Left colon (tissue), 2 donors: Measurements from ENCODE around the gene AMBRA1. TPM values are rescaled to one million over a fixed set of nuclear protein-coding genes. Genes with fewer than 3 reads are reported as not detected.
A peak's percentile ranks its signal among the peaks of the same experiment; 100 is the strongest.
"Not testable (repeated sequence)": the region's sequence is repeated elsewhere in the genome, so short reads cannot be mapped to it uniquely, and the experiment has no call there.

Experiments
- ATAC-seq: fragments of 200-7000 bp; cut with Tn5 transposase; one replicate; pipeline ENCODE4 v1.9.1; 2020; ENCODE audit warnings: mild to moderate bottlenecking, moderate library complexity
- DNase-seq, 2 donors: peaks; one replicate each; pipeline ENCODE4 v3.0.0-alpha.2; 2020
- intact Hi-C, 2 donors: fragments of 100-400 bp; cut with DNase I in 1 of 2; cut with micrococcal nuclease in 1 of 2; formaldehyde crosslinking; loops; one replicate each; pipeline versions ENCODE4 v1.11.2 to v1.14.0; 2022; cut with DNase I, micrococcal nuclease
- total RNA-seq, 2 donors: library from RNA; stranded (reverse); fragmentation: NEBNext Ultra II Directional; extraction: Animal tissue kit (Norgen Biotek cat#: 25700); gene quantifications; one replicate each; pipeline ENCODE4 v1.2.1, GENCODE V29; 2021
- donor health status: DM: no; HTN: no; CAD: no.
- donor health status: DM: yes; HTN: yes; CAD: no.

Gene AMBRA1
- total RNA-seq, 2 donors from 2014 or later: 39.4 to 40.1 TPM

DNA sequence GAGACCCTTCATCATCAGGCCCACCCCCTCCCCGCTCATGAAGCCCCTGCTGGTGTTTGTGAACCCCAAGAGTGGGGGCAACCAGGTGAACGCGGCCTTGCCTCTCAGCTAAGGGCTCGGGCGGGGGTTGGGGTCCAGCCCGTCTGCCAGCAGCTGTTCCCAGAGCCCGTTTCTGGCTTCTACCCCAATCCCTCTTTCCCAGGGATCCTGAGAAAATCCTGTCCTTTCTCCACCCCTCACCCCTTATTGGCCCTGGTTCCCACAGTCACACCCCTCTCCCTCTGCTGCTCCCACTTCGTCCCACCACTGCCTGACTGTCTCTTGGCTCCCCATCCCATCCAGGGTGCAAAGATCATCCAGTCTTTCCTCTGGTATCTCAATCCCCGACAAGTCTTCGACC is 221.7 kb downstream of the AMBRA1 start:
- intact Hi-C loops: no loop called here
- ATAC-seq: no peak

DNA sequence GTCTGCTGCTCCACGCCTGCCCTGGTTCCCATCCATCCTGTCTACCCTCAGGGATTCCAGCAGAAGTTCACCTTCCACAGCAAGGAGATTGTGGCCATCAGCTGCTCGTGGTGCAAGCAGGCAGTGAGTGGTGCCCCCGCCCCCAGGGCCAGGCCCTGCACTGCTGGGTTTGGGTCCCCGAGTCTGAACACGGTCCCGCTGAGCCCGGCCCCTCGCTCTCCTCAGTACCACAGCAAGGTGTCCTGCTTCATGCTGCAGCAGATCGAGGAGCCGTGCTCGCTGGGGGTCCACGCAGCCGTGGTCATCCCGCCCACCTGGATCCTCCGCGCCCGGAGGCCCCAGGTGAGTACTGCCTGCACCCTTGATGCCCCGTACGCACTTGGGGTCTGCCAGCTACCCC is 222.6 kb downstream of the AMBRA1 start:
- ATAC-seq, DNase-seq, intact Hi-C loops: not testable (repeated sequence)

More for the DNA sequence above, 221.7 kb downstream of the AMBRA1 start:
- no peak for DNase-seq

DNA sequence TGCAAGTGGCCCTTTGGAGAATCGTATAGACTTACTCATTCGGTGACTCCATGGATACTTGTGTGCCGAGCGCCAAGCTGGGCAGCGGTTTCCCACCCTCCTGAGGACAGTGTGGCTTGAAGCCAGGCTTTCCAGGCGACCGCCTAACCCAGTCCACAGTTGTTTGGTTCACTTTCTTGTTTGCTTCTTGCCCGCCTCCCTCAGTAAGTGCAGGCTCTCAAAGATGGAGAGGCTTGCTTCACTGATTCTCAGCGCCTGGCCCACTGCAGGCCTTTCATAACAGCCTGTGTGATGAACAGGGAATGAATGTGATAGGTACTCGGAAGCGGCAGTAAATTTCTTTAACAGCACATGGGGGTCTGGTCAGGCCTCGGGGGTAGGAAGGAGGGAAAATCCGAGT is 223.6 kb downstream of the AMBRA1 start:
- ATAC-seq (no peak), DNase-seq (no peak)
- intact Hi-C loops: no loop called here

DNA sequence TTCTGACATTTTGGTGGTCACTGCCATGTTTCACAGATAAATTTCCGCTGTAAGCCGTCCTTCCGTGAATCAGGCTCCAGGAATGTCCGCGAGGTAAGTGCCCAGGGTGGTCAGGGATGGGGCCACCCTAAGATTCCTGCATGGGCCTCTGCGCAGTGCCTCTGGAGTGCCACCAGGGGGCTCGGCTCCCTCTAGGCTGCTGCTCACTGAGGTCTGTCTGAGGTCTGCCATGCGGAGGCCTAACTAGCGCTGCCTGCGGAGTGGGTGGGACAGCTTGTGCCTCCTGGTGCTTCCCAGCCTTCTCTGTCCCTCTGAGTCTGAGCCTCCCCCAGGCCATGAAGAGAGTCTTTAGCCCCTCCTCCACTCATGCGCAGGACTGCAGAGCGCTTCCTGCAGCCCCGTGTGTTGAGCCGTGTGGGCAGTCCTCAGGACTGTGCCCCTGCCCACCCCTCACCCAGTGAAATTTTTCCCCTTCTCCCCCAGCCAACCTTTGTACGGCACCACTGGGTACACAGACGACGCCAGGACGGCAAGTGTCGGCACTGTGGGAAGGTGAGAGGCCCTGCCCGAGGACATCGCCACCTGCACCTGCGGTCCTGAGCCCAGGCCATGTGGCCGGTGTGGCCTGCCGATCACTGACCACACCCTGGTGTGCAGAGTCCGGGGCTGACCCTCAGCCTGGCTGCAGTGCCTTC is 224.2 kb downstream of the AMBRA1 start:
- DNase-seq (peak in 1 of 2 donors; percentile 60), ATAC-seq (peak; percentile 75)
- intact Hi-C loops: no loop called here

DNA sequence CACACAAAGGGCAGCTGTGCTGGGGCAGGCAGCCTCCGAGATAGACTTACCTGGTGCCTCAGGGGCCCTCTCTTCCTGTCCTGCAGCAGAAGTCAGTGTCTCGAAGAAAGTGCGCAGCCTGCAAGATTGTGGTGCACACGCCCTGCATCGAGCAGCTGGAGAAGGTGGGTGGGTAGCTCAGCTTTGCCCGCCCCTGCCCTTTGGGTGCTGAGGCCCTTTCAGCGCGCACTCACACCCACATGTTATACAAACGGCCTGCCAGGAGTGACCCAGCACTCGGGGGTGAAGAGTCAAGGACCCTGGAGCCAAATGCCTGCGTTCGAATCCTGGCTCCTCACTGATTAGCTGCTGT is 225.9 kb downstream of the AMBRA1 start:
- ATAC-seq: no peak
- DNase-seq: no peak
- intact Hi-C loops: no loop called here

DNA sequence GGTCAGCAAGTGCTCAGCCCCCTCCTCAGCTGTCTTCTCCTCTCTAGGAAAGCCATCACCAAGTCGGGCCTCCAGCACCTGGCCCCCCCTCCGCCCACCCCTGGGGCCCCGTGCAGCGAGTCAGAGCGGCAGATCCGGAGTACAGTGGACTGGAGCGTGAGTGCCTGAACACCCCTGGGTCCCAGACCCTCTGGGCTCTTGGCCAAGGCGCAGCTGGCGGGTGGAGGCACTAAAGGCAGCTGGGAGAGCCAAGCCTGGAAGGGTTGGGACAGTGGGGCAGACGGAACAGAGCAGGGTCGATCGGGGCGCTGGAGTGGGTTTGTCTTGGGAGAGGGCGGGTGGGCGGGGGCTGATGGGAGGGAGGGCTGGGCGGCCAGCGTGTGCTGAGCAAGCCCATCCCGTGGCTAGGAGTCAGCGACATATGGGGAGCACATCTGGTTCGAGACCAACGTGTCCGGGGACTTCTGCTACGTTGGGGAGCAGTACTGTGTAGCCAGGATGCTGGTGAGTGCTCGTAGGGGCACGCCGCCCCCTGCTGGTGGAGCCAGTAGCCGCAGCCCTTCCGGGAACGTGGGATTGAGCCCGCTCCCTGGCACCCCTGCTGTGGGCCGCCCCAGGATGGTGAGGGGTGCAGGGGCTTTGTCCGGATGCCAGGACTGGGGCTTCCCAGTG is 226.4 kb downstream of the AMBRA1 start:
- ATAC-seq (peak; percentile 65), DNase-seq (peak in 1 of 2 donors; percentile 80)
- intact Hi-C loops: no loop called here

DNA sequence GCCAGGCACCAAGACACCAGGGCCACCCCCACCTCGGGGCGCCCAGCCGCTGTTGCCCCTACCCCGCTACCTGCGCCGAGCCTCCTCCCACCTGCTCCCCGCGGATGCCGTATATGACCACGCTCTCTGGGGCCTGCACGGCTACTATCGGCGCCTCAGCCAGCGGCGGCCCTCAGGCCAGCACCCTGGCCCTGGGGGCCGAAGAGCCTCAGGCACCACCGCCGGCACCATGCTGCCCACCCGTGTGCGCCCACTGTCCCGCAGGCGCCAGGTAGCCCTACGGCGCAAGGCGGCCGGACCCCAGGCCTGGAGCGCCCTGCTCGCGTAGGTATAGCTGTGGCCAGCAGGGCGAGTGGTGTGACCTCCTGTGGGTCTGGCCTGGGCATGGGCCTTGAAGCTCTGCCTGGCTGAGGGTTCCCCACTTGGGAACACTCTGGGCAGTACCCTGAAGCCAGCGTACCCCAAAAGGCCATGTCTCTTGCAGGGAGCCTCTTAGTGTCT is 227.1 kb downstream of the AMBRA1 start:
- intact Hi-C loops: no loop called here
- no peak for DNase-seq
- no peak for ATAC-seq

DNA sequence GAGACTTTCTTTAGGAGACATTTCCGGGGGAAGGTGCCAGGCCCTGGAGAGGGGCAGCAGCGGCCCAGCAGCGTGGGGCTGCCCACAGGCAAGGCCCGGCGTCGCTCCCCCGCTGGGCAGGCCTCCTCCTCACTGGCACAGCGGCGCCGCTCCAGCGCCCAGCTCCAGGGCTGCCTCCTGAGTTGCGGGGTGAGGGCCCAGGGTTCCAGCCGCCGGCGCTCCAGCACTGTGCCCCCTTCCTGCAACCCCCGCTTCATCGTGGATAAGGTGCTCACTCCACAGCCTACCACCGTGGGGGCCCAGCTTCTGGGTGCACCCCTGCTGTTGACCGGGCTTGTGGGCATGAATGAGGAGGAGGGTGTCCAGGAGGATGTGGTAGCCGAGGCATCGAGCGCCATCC is 227.6 kb downstream of the AMBRA1 start:
- no peak for DNase-seq
- intact Hi-C loops: no loop called here

DNA sequence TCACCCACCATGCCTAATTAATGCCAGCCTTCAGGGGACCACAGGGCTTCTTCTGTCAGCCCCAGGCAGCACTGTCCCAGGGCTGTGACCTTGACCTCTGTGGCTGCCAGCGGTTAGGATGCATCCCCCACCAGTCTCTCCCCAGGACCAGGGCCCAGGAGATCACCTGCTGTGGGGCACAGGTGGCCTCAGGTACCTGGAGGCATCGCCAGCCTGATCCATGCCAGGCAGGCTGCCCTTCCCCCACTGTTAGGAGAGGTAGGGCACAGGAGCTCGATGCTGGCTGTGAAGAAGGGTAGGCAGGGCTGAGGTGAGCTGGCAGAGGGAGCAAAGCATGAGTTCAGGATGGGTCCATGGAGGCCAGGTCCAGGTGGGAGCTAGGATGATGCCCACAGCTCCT is 229.0 kb downstream of the AMBRA1 start:
- DNase-seq: no peak
- intact Hi-C loops: no loop called here
- ATAC-seq: no peak

More for the DNA sequence above, 227.6 kb downstream of the AMBRA1 start:
- no peak for ATAC-seq

DNA sequence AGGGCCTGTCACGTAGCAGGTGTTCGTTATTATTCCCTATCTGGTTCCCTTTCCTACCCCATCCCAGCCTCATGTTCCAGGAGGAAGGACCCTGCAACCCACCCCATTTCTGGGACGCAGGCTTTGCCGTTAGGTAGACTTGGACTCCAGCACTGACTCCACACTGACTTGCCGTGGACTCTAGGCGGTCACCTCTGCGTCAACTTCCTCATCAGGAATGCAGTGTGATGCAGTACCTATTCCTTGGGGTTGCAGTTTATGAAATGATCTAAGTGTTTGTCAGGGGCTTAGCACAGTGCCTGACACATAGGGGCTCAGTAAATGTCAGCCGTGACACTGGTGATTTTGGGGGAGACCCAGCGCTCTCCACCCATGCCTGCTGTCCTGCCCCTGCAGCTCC is 229.8 kb downstream of the AMBRA1 start:
- intact Hi-C loops: no loop called here
- ATAC-seq: no peak

DNA sequence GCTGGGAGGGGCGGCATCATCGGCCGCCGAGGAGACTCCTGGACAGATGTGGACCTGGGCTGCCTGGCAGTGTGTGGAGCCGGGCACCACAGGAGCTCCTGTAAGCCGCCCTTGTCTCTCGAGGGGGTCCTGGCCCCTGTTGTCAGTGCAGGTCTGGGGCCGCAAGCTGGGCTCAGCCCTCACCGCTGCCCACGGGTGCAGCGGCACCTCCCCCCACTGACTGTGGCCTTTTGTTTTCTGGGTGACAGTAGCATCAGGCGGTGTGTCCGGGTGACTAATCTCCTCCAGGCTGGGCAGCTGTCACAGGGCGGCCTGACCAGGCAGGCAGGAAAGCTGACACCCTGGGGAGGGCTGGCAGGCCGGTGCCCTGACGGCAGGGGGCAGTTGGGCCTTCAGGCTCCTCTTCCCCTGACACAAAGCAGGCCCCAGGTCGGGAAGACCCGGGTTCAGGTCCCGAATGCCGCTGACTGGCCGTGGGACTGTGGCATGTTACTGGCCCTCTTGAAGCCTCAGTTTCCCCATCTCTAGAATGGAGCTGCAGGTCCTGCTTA is 230.3 kb downstream of the AMBRA1 start:
- ATAC-seq: no peak
- DNase-seq: no peak
- intact Hi-C loops: no loop called here

More for the DNA sequence above, 229.8 kb downstream of the AMBRA1 start:
- no peak for DNase-seq

DNA sequence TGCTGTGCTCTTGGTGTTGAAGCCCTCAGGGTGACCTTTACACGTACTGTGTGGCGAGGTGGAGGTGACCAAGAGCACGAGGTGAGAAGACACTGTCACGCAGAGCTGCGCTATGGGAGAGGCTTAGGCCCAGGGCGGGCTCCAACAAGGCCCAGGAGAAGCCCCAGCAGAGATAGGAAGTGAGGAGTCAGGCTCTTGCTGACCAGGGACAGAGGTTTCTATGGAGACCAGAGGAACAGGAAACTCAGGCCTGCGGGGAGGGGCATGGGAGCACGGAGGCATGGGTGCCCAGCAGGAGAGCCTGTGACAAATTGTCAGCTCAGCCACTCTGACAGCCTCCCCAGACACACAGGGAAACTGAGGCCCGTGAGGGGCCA is 230.8 kb downstream of the AMBRA1 start:
- DNase-seq (peak in 1 of 2 donors; percentile 32), ATAC-seq (peak; percentile 29)
- intact Hi-C loops: no loop called here

DNA sequence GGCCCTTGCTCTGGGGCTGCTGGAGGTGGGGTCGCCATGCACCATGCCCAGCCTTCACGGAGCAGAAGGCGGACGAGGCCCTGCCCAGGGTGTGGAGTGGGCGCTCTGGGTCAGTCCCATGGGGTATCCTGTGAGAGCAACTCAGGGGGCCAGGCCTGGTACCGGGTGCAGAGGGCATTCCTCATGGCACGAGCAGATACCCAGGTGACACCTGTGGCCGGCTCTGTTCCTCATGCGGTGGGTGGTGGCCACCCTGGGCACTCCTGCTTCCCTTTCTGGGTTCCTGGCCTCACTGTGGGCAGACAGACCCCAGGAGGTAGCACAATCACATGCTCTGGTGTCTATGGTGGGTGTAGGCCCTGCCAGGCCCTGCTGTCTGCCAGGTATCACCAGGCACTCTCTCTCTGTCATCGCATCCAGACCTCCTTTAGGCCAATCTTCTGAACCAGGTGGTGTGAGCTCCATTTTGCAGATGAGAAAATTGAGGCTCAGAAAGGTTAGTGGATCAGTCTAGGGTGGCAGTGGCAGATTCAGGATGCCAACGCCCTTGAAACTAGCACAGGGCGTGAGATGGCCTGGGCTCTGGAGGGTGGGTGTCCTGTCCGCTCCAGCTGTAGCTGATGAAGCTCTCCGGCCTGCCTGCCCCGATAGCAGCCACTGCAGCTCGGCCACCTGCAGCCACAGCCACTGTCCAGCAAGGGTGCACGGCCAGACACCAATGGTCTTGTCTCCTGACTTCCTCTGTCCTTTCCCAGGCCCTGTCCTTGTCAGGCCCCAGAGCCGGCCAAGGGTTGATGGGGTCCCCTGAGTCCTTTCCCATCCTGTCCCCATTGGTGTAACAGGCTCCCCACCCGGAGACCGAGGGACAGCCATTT is 231.4 kb downstream of the AMBRA1 start:
- DNase-seq (no peak), ATAC-seq (no peak)
- intact Hi-C loops: no loop called here

DNA sequence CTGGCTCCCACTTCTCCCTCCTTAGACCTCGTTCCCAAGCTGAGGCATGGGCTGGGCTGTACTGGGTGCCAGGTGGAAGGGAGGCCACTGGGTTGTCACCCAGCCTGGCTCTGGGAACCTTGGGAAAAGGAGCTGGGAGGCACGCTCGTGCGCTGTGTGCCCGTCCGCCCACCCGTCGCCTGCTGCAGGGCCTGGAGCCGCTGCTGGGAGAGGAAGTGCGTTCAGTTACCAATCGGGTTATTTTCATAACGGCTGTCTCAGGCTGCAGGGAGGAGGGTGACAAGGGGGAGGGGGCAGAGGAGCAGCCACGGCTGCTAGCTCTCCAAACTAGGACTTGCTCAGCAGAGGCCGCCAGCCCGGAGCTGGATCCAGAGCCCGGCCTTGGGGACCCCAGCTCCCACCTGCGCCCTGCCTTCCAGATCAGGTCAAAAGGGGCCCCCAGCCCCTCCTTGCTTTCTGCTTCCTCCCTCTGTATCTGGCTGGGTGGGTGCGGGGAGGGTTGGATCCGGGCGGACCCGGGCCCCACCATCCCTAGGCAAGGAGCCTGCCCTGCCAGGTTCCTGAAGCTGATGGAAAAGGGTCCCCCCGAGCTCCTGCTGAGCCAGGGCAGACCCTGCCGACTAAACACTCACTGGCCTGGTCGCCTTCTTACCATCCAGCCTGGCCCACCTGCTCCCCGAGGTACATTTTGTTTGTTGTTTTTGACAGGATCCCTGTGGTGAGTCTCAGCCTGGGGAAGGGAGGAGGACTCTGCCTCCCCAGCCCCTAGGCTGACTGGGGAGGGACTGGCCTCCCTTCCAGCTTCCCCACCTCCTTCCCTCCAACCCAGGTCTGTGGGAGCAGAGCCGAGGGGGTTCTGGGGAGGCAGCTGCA is 232.3 kb downstream of the AMBRA1 start:
- DNase-seq (peak in 1 of 2 donors; percentile 52), ATAC-seq (peak; percentile 11)
- intact Hi-C loops: no loop called here

DNA sequence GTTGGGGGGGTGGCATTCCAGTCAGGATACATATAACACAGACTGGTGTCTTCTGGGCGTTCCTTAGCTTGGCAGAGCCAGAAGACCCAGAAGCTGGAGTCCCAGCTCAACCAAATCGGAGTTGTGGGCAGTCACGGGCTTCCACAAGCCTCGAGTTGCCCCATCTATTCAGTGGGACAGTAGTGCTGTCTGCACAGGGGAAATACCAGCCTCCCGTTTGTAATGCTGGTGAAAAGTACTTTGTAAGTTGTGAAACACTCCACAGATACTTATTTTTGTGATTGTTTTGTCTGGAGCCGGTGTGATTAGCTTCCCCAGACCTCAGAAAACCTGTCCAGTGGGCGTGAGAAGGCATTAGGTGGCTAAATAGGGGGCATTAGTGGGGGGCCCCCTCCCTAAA is 232.9 kb downstream of the AMBRA1 start:
- ATAC-seq (no peak), DNase-seq (no peak)
- intact Hi-C loops: no loop called here

DNA sequence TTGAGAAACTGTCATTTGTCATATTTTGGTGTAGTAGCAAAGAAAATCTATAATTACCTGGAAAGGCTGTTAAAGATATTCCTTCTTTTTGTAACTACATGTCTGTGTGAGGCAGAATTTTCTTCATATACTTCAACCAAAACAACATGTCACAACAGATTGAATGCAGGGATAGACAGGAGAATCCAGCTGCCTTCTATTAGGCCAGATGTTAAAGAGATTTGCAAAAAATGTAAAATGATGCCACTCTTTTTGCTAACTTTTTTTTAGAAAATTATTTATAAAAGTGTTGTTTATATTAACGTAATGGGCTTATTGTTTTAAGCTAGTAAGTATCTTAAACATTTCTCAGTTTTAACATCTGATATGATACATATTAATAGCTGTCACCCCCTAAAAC is 233.9 kb downstream of the AMBRA1 start:
- DNase-seq: no peak
- intact Hi-C loops: no loop called here
- ATAC-seq: no peak

DNA sequence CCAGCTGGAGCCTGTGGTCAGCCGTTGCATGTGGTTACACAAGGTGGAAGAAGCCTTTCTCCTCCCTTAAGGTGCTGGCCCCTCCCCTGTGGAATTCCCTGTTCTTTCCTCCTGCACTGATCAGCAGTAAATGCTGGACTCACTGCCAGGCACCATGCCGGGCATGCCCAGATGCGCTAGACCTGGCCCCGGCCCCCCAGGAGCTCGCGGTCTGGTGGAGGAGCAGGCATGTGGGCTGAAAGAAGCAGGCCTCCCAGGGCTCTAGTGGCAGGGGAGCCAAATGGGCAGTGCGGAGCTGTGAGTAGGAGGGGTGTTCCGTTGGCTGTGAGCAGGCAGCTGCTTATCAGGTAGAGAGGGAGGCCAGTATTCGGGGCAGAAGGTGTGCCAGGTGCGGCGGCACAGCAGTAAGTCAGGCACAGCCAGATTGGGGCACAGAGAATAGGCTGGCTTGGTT is 236.3 kb downstream of the AMBRA1 start:
- intact Hi-C loops: no loop called here
- peak; percentile 84 for ATAC-seq
- peak in 1 of 2 donors; percentile 31 for DNase-seq

DNA sequence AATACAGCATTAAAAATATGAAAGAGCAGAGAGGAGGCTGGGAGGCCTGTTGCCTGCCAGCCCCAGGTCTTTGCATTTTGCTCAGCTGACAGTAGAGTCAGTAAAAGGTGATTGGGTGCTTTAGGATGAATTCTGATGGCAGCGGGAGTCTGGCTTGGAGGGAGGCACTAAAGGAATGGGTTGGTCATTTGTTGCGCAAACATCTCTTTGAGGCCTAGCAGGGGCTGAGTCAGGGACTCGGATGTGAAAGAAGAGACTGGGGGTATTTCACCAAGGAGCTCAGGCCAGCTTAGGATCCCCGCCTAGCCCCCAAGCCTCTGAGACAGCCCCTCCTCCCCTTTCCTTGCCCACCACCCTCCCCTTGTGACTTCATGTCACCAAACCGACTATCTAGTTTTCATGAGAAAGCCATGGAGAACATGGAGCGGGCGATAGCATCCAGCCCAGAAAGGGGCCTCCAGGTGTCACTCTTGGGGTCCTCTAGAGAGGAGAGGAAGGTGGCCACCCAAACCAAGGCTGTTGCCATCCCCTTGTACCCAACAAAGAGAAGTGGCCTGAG is 236.8 kb downstream of the AMBRA1 start:
- no peak for ATAC-seq
- DNase-seq: no peak
- intact Hi-C loops: no loop called here
